ENCODE results near the gene ACER2.

DNA sequence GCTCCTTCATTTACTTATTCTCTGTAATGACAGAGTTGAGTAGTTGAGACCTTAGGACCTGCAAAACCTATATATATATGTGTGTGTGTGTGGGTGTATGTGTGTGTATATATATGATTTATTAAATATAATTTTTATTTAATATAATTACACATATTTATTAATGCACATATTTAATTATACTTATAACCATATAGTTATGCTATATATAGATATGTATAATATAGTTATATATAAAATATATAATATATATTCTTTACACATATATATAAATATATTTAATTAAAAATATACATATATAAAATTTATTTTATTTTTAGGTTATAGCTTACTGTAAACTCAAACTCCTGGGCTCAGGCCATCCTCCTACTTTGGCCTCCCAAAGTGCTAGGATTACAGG, 23.7 kb downstream of the ACER2 start:
- TF ChIP-seq SUZ12 (IDR thresholded peaks at IDR 0.05) (no peak), BHLHE40 (IDR thresholded peaks at IDR 0.05; ENCODE audit: borderline replicate concordance) (no peak), ELF4 (IDR thresholded peaks at IDR 0.05) (no peak), SP1 (IDR thresholded peaks at IDR 0.05) (no peak)

Data from HEK293T (cell line).